Ecto neural progenitor cell (in vitro differentiated cells): ENCODE data around the gene TRIM7.
A peak's percentile ranks its signal among the peaks of the same experiment; 100 is the strongest.
"Not testable (repeated sequence)": the region's sequence is repeated elsewhere in the genome, so short reads cannot be mapped to it uniquely, and the experiment has no call there.

Source experiments
- DNase-seq: peaks from one replicate; pipeline ENCODE4 v3.0.0-alpha.2; 2018; ENCODE audit warnings: low spot score

Gene TRIM7

DNA sequence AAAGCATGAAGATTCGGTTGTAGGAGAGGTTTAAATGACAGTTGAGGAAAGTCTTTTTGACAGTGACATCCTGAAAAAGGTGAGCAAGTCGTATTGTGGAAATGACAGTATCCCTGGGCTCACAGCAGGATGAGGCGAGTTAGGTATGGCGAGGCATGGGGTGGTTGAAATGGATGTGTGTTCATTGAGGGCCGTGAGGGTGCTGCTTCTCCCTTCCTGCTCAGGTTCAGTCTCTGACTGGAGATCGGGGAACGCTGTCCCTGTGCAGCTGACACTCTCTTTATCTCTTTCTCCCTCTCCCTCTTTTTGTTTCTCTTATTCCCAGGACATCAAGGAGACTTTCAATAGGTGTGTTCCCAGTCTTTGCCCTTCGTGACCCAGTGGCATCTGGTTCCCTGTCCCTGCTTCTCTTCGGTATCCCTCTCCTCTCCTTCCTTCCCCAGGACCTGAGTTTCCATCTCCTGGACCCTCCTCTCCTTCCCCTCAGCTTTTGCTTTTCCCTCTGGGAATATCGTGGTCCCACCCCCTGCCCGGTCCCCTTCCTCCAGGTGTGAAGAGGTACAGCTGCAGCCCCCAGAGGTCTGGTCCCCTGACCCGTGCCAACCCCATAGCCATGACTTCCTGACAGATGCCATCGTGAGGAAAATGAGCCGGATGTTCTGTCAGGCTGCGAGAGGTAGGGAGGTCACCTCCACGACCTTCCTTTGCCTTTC lies 28.2 kb upstream of the TRIM7 start:
- DNase-seq, result no peak

GRCh38 chr5:181232593-181232992 lies 27.6 kb upstream of the TRIM7 start:
- no peak for DNase-seq

- DNase-seq, result no peak
Measured at GRCh38 chr5:181231432-181231831, 26.4 kb upstream of the TRIM7 start.

DNA sequence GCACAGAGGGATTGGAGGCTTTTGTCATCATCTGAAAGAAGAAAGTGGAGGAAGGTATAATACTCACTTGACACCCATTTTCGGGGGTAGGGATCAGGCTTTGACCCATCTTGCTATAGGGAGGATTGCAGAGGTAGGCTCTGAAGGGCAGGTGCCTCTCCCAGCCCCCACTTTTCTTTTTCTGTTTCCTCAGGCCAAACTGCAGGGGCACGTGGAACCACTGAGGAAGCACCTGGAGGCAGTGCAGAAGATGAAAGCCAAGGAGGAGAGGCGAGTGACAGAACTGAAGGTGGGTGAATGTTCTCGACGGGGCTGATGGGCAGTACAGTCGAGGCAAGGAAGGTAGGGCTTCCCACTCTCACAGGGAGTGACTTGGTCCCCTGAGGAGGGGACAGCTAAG lies 25.6 kb upstream of the TRIM7 start:
- no peak for DNase-seq

DNA sequence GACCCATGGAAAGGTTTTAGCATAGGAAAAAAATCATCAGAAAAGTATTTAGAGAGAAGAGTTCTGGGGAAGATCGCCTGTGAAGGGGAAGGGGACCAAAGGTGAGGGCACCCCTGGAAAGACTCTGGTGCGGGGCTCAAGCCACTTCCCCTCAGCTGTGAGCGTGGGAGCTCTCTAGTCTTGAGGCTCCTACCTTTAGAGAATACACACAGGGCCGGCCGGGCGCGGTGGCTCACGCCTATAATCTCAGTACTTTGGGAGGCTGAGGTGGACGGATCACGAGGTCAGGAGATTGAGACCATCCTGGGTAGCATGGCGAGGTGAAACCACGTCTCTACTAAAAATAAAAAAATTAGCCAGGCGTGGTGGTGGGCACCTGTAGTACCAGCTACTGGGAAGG lies 25.0 kb upstream of the TRIM7 start:
- DNase-seq, result no peak

- DNase-seq, result no peak
Measured at GRCh38 chr5:181224390-181225229, 19.6 kb upstream of the TRIM7 start.

DNA sequence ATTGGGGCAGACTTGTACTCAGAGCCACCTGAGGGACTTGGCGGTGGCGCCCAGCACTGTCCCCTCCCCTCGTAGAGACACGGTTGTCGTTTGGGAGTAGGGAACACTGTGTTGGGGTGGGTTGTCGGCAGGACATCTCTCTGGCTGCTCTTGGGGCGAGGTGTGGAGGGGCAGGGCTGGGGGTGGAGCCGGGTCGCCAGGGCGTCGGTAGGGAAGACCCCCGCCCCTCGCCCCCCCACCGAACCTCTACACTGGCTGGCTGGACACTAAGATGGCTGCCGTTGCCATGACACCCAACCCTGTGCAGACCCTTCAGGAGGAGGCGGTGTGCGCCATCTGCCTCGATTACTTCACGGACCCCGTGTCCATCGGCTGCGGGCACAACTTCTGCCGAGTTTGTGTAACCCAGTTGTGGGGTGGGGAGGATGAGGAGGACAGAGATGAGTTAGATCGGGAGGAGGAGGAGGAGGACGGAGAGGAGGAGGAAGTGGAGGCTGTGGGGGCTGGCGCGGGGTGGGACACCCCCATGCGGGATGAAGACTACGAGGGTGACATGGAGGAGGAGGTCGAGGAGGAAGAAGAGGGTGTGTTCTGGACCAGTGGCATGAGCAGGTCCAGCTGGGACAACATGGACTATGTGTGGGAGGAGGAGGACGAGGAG lies 18.9 kb upstream of the TRIM7 start:
- DNase-seq, result peak; percentile 92

DNA sequence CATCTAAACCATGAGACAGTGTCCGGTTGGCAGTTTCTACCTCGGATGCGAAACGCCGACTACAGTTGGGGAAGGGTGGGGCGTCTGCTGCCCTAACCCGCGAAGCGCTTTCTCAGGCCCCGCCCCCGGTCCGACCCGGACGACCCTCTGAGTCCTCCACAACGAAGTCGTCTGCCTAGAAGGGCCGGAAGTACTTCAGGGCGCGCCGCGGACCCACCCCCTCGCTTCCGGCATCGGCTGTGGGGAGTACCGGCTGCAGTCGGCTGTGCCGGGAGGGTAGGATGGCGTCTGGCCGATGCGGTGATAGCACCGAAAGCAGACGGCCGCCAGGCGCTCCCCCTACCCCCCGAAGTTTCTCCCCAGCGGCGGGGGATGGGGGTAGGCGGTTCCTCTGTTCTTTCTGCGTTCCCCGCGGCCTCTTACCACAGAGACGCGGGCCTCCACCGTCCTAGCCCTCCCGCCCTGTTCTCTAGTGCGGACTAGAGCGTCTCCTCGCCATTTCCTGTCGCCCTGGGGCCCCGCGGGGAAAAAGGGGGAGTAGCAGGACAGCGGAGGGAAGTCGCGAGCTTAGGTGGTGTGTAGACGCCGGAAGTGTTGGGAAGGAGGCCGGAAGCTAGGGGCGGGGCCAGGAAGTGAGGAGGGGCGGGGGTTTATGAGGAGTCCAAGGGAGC lies 18.2 kb upstream of the TRIM7 start, which contains the start of gene TRIM41:
Gene TRIM41 (plus strand): TSS at position 224 of the 671 bp plus-strand sequence. CDS start 719 bp downstream, outside the sequence.
- peak; percentile 98 for DNase-seq

- no peak for DNase-seq
Measured at GRCh38 chr5:181222630-181223057, 17.6 kb upstream of the TRIM7 start.

DNA sequence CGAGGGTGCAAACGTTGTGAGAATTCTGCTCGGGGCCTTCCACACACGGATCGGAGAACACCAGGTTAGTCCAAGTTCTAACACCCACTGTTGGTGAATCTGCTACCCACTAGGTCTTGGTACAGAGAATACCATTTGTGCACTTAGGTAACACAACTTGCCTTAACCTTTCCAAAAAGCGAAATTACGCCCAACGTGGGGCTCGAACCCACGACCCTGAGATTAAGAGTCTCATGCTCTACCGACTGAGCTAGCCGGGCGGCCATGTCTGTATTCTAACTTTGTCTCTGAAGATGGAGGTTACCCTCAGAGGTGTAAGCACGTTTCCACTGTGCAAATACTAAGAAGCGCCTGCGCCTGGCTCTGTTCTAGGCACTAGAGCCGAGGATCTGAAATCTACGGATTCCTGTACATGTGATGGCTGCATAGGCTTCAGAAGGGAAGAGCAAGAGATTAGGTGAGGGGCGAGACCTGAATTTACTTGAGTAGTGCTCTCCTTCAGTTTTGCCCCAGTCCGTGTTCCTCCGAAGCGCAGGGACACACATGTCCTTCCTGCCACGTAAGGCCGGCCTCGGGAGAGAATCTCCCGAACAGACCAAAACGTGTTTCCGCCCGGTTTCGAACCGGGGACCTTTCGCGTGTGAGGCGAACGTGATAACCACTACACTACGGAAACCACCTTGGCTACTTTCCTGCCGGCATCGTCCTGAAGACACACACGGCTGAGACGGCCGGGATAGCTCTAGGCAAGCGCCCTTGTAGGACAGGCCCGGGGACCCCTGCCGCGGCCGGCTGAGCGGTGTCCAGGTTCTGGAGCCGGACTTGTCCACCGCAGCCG lies 17.0 kb upstream of the TRIM7 start:
- peak; percentile 99 for DNase-seq

GRCh38 chr5:181221105-181221791 lies 16.3 kb upstream of the TRIM7 start:
- peak; percentile 69 for DNase-seq

DNA sequence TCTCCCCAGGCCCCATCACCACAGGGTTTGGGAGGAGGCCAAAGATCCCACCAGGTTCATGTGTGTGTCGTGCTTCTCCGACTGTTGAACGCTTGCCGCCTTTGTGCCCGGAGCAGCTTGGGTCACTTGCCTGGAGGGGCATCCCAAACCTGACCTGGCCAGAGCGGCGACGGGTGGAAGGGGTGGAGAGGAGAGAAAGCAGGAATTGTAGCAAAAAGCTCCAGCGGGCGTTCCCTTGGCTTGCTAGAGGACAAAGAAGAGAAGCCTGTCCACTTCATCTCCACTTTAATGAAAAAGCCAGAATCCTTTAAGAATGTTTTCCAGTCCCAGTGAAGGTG lies 15.2 kb upstream of the TRIM7 start:
- DNase-seq, result no peak

- DNase-seq, result no peak
Measured at GRCh38 chr5:181219262-181220177, 14.5 kb upstream of the TRIM7 start.

- no peak for DNase-seq
Measured at GRCh38 chr5:181218795-181219124, 13.8 kb upstream of the TRIM7 start.

- DNase-seq, result no peak
Measured at GRCh38 chr5:181217803-181218062, 12.7 kb upstream of the TRIM7 start.

DNA sequence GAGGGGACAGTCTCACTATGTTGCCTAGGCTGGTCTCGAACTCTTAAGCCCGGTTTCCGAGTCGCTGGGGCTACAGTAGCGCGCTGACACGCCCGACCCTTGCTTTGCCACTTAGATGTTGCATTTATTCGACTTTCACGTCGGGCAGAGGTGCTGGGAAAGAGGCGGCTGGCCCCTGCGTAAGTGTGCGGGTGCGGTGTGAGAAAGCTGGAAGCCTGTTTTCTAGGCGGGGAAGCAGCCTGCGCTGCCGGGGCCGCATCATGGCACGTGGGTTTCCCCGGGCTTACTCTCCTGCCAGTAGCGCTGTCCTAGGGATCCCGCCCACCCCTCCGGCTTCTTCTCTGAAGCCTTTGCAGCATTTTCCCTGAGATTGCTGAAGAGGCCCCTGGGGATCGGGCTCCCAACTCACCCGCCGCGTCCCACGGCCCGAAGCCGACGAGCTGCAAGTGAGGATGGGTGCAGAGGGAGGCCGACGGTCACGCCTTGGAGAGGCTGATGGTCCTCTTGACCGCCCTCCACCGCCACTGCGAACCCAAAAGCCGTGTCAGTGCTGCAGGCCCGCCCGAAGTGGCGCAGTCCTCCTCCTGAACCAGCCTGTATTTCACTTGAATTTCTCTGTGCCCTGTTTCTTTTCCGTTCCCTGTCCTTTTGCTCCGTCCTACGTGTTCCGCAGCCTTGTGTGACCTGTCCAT lies 12.3 kb upstream of the TRIM7 start:
- DNase-seq, result peak; percentile 81

GRCh38 chr5:181215997-181216989 lies 11.3 kb upstream of the TRIM7 start:
- DNase-seq, result no peak

- DNase-seq, result not testable (repeated sequence)
Measured at GRCh38 chr5:181214249-181214648, 9.3 kb upstream of the TRIM7 start.
